Skeletal muscle cell (primary cell): ENCODE data around the gene C1QTNF12.

Source experiments
- DNase-seq: peaks from one replicate; pipeline ENCODE4 v3.0.0-alpha.2; 2010; ENCODE audit warnings: low read depth
- H3K4me3 ChIP-seq: 2 replicates; pipeline ENCODE4 v1.5.1; 2011; ENCODE audit warnings: low read depth, mild to moderate bottlenecking, control low read depth, low read length, moderate library complexity

Gene C1QTNF12

GRCh38 chr1:1283821-1284220 is 37.3 kb upstream of the C1QTNF12 start:
- no peak for DNase-seq
- H3K4me3 ChIP-seq = no peak overlapping the region

GRCh38 chr1:1282998-1283397 is 36.5 kb upstream of the C1QTNF12 start:
- DNase-seq = no peak
- H3K4me3 ChIP-seq = no peak overlapping the region

DNA sequence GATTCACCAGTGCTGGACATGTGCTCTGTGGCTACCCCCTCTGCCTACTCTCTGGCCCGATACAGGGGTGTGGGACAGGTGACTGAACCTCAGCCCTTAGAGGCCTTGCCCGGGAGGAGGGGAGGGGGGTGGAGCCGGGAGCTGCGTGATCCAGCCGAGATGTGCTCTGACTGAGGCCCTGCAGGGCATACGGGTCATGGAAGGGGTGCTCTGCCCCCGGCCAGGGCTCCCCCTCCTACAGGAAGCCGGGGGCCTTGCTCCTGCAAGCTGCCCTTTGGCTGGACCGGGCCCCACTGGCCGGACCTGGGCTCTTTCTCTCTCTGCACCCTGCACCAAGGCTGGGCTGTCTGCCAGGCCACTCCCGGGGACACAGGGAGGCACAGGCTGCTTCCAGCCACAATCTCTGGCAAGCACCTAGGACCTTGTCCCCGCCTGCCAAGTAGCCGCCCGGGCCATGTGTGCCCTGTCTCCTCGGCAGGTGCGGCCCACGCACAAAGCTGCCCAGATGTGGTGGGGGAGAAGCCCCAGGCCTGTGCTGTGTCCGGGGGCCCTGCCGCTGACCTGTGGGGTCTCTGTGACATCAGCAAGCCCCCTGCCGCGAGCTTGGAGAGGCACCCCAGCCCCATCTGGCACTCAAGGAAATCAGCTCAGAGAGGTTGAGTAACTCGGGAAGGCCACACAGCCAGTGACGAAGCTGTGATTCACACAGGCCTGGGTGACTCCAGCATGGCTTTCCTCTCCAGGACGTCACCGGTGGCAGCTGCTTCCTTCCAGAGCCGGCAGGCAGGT is 35.2 kb upstream of the C1QTNF12 start:
- H3K4me3 ChIP-seq = no peak overlapping the region
- no peak for DNase-seq

GRCh38 chr1:1280782-1281481 is 34.4 kb upstream of the C1QTNF12 start:
- no peak overlapping the region for H3K4me3 ChIP-seq
- DNase-seq = no peak

GRCh38 chr1:1279028-1279427 is 32.5 kb upstream of the C1QTNF12 start:
- no peak for DNase-seq
- H3K4me3 ChIP-seq = no peak overlapping the region

DNA sequence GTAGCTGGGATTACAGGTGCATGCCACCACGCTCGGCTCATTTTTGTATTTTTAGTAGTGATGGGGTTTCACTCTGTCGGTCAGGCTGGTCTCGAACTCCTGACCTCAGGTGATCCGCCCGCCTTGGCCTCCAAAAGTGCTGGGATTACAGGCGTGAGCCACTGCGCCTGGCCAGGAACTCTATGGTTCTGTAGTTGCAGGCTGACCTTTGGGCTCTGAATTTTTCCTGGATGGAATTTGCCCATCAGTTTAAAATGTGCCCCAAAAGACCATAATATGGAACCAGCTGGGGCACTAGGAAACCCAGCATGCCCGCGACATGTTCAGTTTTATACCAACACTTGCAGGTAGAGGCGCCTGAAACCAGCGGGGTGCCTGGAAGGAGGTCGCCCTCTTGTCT is 32.1 kb upstream of the C1QTNF12 start:
- no peak for DNase-seq
- H3K4me3 ChIP-seq = no peak overlapping the region

DNA sequence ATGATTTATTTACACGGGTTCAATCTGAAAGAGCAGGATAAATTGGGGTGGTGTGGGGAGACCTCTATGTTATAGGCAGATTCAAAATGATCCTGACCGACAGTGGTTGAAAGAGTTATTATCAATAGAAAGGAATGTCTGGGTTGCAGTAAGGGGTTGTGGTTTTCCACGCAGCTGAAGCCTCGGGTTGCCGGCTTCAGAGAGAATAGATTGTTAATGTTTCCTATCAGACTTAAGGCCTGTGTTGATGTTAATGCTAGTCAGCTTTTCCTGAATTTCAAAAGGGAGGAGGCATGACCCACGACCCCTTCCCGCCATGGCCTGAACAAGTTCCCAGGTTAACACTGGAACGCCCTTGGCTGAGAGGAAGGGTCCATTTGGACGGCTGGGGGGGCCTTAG is 29.3 kb upstream of the C1QTNF12 start:
- no peak for DNase-seq
- H3K4me3 ChIP-seq = no peak overlapping the region

- DNase-seq = no peak
- peak overlapping the region; percentile 62 for H3K4me3 ChIP-seq
Observed at GRCh38 chr1:1274931-1275431, 28.5 kb upstream of the C1QTNF12 start.

GRCh38 chr1:1274299-1274930 is 27.9 kb upstream of the C1QTNF12 start:
- H3K4me3 ChIP-seq = peak overlapping the region; percentile 62
- no peak for DNase-seq

DNA sequence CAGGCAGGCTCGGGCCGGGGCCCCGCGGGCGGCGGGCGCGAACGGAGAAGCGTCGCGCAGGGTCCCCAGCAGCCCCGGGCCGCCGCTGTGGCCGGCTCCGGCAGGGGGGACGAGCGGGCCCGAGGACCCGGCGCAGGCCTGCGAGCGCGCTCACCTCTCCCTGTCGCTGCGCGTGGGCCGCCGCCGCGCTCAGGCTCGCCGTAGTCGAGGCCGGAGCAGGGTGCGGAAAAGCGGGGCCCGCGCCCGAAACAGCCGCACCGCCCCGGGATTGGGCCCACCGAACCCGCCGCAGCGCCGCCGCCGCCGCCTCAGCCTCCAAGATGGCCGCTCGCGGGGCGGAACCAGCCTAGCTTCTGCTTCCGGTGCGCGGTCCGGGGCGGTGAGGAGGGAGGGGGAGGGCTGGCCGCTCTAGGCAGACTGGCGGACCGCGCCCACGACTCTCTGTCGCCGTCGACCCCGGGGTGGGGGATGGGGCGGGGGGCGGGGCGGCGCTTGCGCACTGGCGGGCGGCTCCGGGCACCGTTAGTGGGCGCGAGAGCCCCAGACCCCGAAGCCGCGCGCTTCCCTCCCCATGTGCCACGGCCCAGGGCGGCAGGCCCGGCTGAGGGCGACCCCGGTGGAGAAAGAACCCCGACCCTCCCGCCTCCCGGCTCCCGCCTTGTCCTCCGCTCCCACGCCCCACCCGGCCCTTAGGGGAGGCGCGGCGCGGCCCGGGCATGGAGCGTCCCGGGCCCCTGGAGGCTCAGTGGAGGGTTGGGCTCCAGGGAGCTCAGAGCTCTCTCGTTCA is 27.2 kb upstream of the C1QTNF12 start, which contains the start of gene UBE2J2:
Gene UBE2J2 (minus strand): TSS at position 343 of the 787 bp plus-strand sequence. CDS start 5,862 bp downstream, outside the sequence.
- peak; percentile 74 for DNase-seq
- peak within 1 kb of the TSS; percentile 62 for H3K4me3 ChIP-seq

DNA sequence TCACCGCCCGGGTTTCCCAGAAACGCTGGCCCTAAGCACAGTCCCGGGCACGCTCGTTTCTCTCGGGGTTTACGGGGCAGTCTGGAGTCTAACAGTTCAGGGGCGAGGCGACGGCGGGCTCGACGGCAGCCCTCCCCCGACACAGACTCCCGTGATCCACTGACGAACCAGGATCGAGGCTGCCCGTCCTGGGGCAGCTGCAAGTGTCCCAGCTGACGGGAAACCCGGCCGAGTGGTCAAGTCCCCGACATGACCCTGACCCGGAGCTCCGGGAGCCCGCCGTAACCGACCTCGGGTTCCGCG is 26.6 kb upstream of the C1QTNF12 start:
- no peak for DNase-seq
- H3K4me3 ChIP-seq = peak overlapping the region; percentile 62

DNA sequence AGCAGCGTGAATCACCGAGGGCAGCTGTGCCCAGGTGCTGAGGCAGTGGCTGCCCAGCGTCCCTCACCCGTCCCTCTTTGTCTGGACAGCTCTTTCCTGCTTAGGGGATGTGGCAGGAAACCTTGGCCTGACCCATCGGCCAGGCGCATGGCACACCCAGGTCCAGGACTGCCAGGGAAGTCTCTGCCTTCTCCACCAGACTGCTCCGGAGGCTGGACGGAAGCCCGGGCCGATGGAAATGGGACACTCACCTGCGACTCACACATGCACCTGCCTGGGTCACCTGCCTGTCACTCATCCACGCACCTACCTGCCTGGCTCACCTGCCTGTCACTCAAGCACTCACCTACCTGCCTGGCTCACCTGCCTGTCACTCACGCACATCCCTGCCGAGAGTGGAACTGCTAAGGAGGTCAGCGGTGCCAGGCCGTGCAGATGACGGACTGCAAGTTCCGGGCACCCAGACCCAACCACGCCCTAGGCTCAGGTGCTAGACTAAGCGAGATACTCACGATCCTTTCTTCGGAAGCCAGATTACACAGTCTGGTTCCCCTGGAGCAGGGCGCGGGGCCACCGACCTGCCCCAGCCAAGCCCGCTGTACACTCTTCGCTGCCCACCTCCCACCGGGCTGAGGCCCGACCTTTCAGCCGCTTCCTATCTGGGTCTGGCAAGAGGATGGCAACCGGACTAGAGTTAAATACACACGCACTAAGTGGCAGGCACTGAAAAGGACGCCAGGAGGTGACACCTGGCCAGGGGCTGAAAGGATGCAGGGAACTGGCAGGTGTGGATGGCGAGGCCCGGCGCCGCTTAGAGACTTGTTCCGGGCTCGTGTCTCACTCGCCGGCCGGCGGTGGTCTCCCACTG is 26.1 kb upstream of the C1QTNF12 start:
- DNase-seq = no peak

GRCh38 chr1:1270813-1271212 is 24.3 kb upstream of the C1QTNF12 start:
- DNase-seq = no peak

More for the DNA sequence above, 26.1 kb upstream of the C1QTNF12 start:
- peak overlapping the region; percentile 62 for H3K4me3 ChIP-seq

GRCh38 chr1:1268284-1268682 is 21.8 kb upstream of the C1QTNF12 start:
- no peak for DNase-seq
- H3K4me3 ChIP-seq = no peak overlapping the region

More at GRCh38 chr1:1270813-1271212, 24.3 kb upstream of the C1QTNF12 start:
- no peak overlapping the region for H3K4me3 ChIP-seq

DNA sequence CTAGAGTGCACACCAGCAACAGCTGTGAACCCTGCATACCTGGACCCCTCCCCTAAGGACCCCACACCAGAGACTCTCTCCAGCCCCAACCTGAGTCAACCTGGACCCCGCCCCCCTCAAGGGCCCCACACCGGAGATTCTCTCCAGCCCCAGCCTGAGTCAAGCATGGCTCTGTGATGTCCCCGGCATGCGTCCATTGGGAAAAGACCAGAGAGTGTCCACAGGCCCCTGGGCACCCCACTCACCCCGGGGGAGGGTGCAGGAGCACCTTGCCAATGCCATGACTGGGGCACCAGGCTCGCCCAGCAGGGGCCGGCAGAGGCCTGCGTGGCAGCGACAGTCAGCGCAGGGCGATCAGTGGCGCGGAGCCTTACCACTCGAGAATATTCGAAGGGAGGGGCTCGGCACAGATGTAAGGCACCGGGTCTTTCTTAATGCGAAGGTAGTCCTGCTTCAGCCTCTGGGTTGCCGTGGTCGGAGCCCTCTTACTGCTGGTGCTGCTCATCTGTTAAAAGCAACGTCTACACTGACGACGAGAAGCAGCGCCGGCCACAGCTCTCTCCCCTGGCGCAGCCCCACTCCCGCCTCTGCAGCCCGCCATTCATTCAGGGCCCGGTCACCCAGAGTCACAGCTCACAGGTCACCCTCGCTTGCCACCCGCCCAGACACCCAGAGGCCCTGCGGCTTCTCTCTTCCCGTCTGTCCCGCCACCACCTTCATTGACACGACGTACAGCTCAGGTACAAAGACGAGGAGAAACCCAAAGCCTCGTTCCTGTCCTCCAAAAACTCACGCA is 21.2 kb upstream of the C1QTNF12 start:
- H3K4me3 ChIP-seq = no peak overlapping the region
- DNase-seq = no peak

DNA sequence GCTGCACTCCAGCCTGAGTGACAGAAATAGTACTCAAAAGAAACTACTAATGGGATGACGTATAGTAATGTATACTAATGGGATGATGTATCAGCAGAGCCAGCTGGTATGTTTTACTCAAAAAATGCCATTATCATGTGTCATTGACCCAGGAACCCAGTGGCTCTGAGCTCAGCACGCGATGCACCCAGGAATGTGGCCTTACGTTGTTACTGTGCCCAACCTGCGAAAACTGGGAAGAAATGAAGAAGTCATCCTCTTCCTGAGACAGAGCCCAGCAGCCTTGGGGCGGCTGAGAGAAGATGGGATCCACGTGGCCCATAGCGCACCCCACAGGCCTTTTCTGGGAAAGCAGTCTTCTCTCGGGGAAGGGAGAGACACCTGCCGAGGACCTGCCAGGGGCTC is 18.3 kb upstream of the C1QTNF12 start:
- no peak overlapping the region for H3K4me3 ChIP-seq
- DNase-seq = peak; percentile 90

- DNase-seq = no peak
- H3K4me3 ChIP-seq = no peak overlapping the region
Observed at GRCh38 chr1:1264026-1264425, 17.5 kb upstream of the C1QTNF12 start.

DNA sequence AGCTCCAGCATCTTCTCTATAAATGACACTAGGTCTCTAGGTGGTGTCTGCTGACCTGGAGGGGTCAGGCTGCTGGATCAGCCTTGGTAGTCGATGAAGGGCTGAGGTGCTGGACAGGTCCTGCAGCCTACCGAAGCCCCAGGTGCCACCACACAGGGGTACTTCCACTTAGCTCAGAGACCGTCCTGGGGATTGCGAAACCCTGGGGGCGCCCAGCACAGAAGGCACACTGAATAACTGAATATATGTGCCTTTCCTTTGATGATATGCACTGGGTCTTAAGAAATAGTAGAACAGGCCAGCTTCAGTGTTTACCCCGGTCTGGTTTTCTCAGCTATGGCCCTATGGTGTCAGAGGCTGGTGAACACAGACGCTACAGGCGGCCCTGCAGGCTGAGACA is 16.2 kb upstream of the C1QTNF12 start:
- DNase-seq = no peak

More for the DNA sequence above, 16.2 kb upstream of the C1QTNF12 start:
- H3K4me3 ChIP-seq = no peak overlapping the region
